ENCODE data around the gene GUCA1C. TPM values are rescaled to one million over a fixed set of nuclear protein-coding genes. Genes with fewer than 3 reads are reported as not detected.

Gene GUCA1C
- total and polyA plus RNA-seq, 2 of the 13 experiments (the other 11 are each of a cell fraction or from before 2014, with no cell fraction given) = not detected

GRCh38 chr3:108959017-108959416 lies 5.3 kb upstream of the GUCA1C start:
- no peak overlapping the region for H2AFZ ChIP-seq (ENCODE audit: low read length)
- intact Hi-C loops (cut with micrococcal nuclease; ENCODE audit: unreplicated experiment) = no loop called here
- H3K4me2 ChIP-seq (ENCODE audit: low read depth, low read length) = no peak overlapping the region
- no peaks in the 10 kb centered on the region for H3K36me3 ChIP-seq (replicated peaks in 1 of 2; ENCODE audit: control insufficient read depth in 1 of 2, insufficient read depth in 2 of 2, low read length in 2 of 2)
- in situ Hi-C loops (cut with HindIII; ENCODE audit: extremely low pct_ligation_motif_present, low pct_unique_long_range_greater_than_20kb) = no loop called here
- ChIA-PET POLR2A (no interaction called here), CTCF (ENCODE audit: low intra/inter-chr PET ratio, low total read pairs) (no interaction called here)
- no peaks in the 10 kb centered on the region for H3K27me3 ChIP-seq (ENCODE audit: control insufficient read depth in 1 of 2, insufficient read depth in 2 of 2, low read length in 2 of 2)
- no peaks in the 10 kb centered on the region for H3K9me3 ChIP-seq (ENCODE audit: low read length)
- ATAC-seq = no peak
- WGBS (ENCODE audit: low lambda C conversion rate) = 3% methylated on average over 1 of the region's 1 CpG
- no TSS peak for BruUV-seq (replicated peaks)
- no peaks in the 10 kb centered on the region for H3K4me1 ChIP-seq (ENCODE audit: insufficient read depth, low read length)
- FAIRE-seq = no peak
- H4K20me1 ChIP-seq (ENCODE audit: insufficient read depth, low read length) = no peaks in the 10 kb centered on the region
- H3K4me3 ChIP-seq (replicated peaks in 1 of 3; ENCODE audit: insufficient read depth in 1 of 3, low read depth in 2 of 3, low read length in 3 of 3) = no peak overlapping the region
- no peaks in the 10 kb centered on the region for H3K79me2 ChIP-seq (ENCODE audit: insufficient read depth, low read length)
- DNase-seq (ENCODE audit: low spot score) = no peak
- H3K9ac ChIP-seq (ENCODE audit: insufficient read depth, low read depth, low read length) = no peak overlapping the region
- no peak for TF ChIP-seq PLSCR1 (CRISPR knock-in tag; IDR thresholded peaks at IDR 0.05; ENCODE audit: borderline replicate concordance)
- no peak overlapping the region for H3K27ac ChIP-seq (ENCODE audit: extremely low read length, insufficient read depth, low read length)

- no peaks in the 10 kb centered on the region for H3K36me3 ChIP-seq (replicated peaks in 1 of 2; ENCODE audit: control insufficient read depth in 1 of 2, insufficient read depth in 2 of 2, low read length in 2 of 2)
- no peak overlapping the region for H2AFZ ChIP-seq (ENCODE audit: low read length)
- FAIRE-seq (no peak), ATAC-seq (no peak), DNase-seq (ENCODE audit: low spot score) (no peak)
- 19% methylated on average over 4 of the region's 4 CpGs for WGBS (ENCODE audit: low lambda C conversion rate)
- no peaks in the 10 kb centered on the region for H3K4me1 ChIP-seq (ENCODE audit: insufficient read depth, low read length)
- intact Hi-C loops (cut with micrococcal nuclease; ENCODE audit: unreplicated experiment) = no loop called here
- H3K9me3 ChIP-seq (ENCODE audit: low read length) = no peaks in the 10 kb centered on the region
- no peaks in the 10 kb centered on the region for H3K79me2 ChIP-seq (ENCODE audit: insufficient read depth, low read length)
- H4K20me1 ChIP-seq (ENCODE audit: insufficient read depth, low read length) = no peaks in the 10 kb centered on the region
- in situ Hi-C loops (cut with HindIII; ENCODE audit: extremely low pct_ligation_motif_present, low pct_unique_long_range_greater_than_20kb) = no loop called here
- no TSS peak for BruUV-seq (replicated peaks)
- H3K4me2 ChIP-seq (ENCODE audit: low read depth, low read length) = no peak overlapping the region
- ChIA-PET POLR2A (no interaction called here), CTCF (ENCODE audit: low intra/inter-chr PET ratio, low total read pairs) (no interaction called here)
- H3K9ac ChIP-seq (ENCODE audit: insufficient read depth, low read depth, low read length) = no peak overlapping the region
- no peak overlapping the region for H3K27ac ChIP-seq (ENCODE audit: extremely low read length, insufficient read depth, low read length)
- H3K27me3 ChIP-seq (ENCODE audit: control insufficient read depth in 1 of 2, insufficient read depth in 2 of 2, low read length in 2 of 2) = no peaks in the 10 kb centered on the region
- no peak overlapping the region for H3K4me3 ChIP-seq (replicated peaks in 1 of 3; ENCODE audit: insufficient read depth in 1 of 3, low read depth in 2 of 3, low read length in 3 of 3)
- TF ChIP-seq ZNF33B (CRISPR knock-in tag; IDR thresholded peaks at IDR 0.05) (no peak), MAFK (conservative IDR thresholded peaks at IDR 0.05 in 1 of 2, IDR thresholded peaks at IDR 0.05 in 1 of 2; ENCODE audit: low read length in 2 of 2) (no peak), KAT8 (CRISPR knock-in tag; IDR thresholded peaks at IDR 0.05) (no peak), ZBTB49 (CRISPR knock-in tag; IDR thresholded peaks at IDR 0.05; ENCODE audit: borderline replicate concordance) (no peak), MIER2 (CRISPR knock-in tag; IDR thresholded peaks at IDR 0.05) (no peak), ZFP90 (CRISPR knock-in tag; IDR thresholded peaks at IDR 0.05; ENCODE audit: borderline replicate concordance) (no peak), MAX (IDR thresholded peaks at IDR 0.05) (no peak), ZNF512B (CRISPR knock-in tag; IDR thresholded peaks at IDR 0.05; ENCODE audit: borderline replicate concordance) (no peak), ZBTB44 (CRISPR knock-in tag; IDR thresholded peaks at IDR 0.05) (no peak), ZSCAN20 (CRISPR knock-in tag; IDR thresholded peaks at IDR 0.05; ENCODE audit: borderline replicate concordance) (no peak)
Measured at GRCh38 chr3:108953210-108953609, 469 bp downstream of the GUCA1C start.
